K562 (cell line): ENCODE data around the gene INPP5E. TPM values are rescaled to one million over a fixed set of nuclear protein-coding genes. Genes with fewer than 3 reads are reported as not detected.

ENCODE experiments used
- ATAC-seq: fragments of 200-7000 bp; cut with Tn5 transposase; 3 replicates; pipeline ENCODE4 v1.9.1; 2020; ENCODE audit warnings: moderate library complexity
- BruUV-seq: library from RNA; stranded (reverse); fragments of 400-500 nt; replicated peaks from 2 replicates; lab custom pipeline; 2021; lab: Mats Ljungman, UMichigan
- CTCF ChIA-PET: fragments of 300-600 bp; formaldehyde crosslinking; extraction: SDS; loops from one replicate; lab custom pipeline; 2021; ENCODE audit warnings: low intra/inter-chr PET ratio; lab: Yijun Ruan, JAX
- POLR2A ChIA-PET: fragments of 300-600, 350-650 bp; sonication (Branson Sonifier 250); formaldehyde crosslinking; extraction: SDS; loops from one replicate; lab custom pipeline; 2021; ENCODE audit warnings: antibody characterized with exemption, inconsistent platforms; lab: Yijun Ruan, JAX
- DNase-seq, 4 experiments: peaks; one replicate each; pipeline versions ENCODE4 v3.0.0 to v3.0.0-alpha.2; 2011 to 2018; ENCODE audit warnings: low spot score in 3 of 4, mixed read lengths in 3 of 4; ENCODE audit errors: extremely low read depth in 1 of 4
- FAIRE-seq: peaks from 2 replicates; lab custom pipeline; 2011; peaks lifted over from hg19 to GRCh38; lab: Jason Lieb, UNC
- H2AFZ ChIP-seq: 2 replicates; pipeline ENCODE4 v1.6.0; 2011; ENCODE audit warnings: low read depth, low read length, control low read depth, inconsistent platforms
- H3K27ac ChIP-seq: fragments of 200-600 bp; 3 replicates; pipeline ENCODE4 v1.8.0; 2011; ENCODE audit warnings: low read depth, mild to moderate bottlenecking, control low read depth, inconsistent platforms, low read length, moderate library complexity, mixed read lengths; ENCODE audit errors: extremely low read depth
- H3K27me3 ChIP-seq, 2 experiments: fragments of 300-600 bp in 1 of 2; 2 replicates in 1 of 2; 3 replicates in 1 of 2; pipeline versions ENCODE4 v1.6.0 to v1.8.0; 2011; ENCODE audit warnings: inconsistent platforms in 2 of 2, low read length in 2 of 2, mild to moderate bottlenecking in 1 of 2, mixed read lengths in 1 of 2, moderate library complexity in 1 of 2; ENCODE audit not compliant: control insufficient read depth in 2 of 2, insufficient read depth in 2 of 2
- H3K36me3 ChIP-seq: fragments of 300-600 bp; 3 replicates; pipeline ENCODE4 v1.8.0; 2011; ENCODE audit warnings: mild to moderate bottlenecking, low read length, inconsistent platforms; ENCODE audit not compliant: control insufficient read depth, insufficient read depth
- H3K4me1 ChIP-seq, 2 experiments: fragments of 200-600 bp in 1 of 2; replicated peaks in 1 of 2; 2 replicates in 1 of 2; 3 replicates in 1 of 2; pipeline versions ENCODE4 v1.5.1 to v1.8.0; 2011; ENCODE audit warnings: inconsistent platforms in 2 of 2, low read length in 2 of 2, mild to moderate bottlenecking in 1 of 2, mixed read lengths in 1 of 2, moderate library complexity in 1 of 2; ENCODE audit not compliant: control insufficient read depth in 2 of 2, insufficient read depth in 2 of 2
- H3K4me2 ChIP-seq: 2 replicates; pipeline ENCODE4 v1.6.1; 2011; ENCODE audit warnings: low read length, control low read depth, inconsistent platforms, mixed read lengths; ENCODE audit not compliant: insufficient read depth
- H3K4me3 ChIP-seq: fragments of 200-600 bp; sonication (generic), shearing (Covaris generic); 2 replicates; pipeline ENCODE4 v1.5.1; 2016; ENCODE audit warnings: control low read depth, inconsistent platforms
- H3K79me2 ChIP-seq: fragments of 200-600 bp; 3 replicates; pipeline ENCODE4 v1.8.0; 2011; ENCODE audit warnings: low read length, inconsistent platforms; ENCODE audit not compliant: control insufficient read depth, insufficient read depth
- H3K9ac ChIP-seq, 2 experiments: 2 replicates each; pipeline versions ENCODE4 v1.6.0 to v1.6.1; 2011; ENCODE audit warnings: low read depth in 2 of 2, low read length in 2 of 2, control low read depth in 1 of 2, inconsistent platforms in 1 of 2, mild to moderate bottlenecking in 1 of 2, mixed read lengths in 1 of 2; ENCODE audit not compliant: insufficient read depth in 1 of 2
- H3K9me1 ChIP-seq: one replicate; pipeline ENCODE4 v1.6.0; 2011; ENCODE audit warnings: inconsistent platforms, mild to moderate bottlenecking, low read length, moderate library complexity; ENCODE audit not compliant: control insufficient read depth, insufficient read depth
- H3K9me3 ChIP-seq: replicated peaks from 2 replicates; pipeline ENCODE4 v1.5.1; 2011; ENCODE audit warnings: low read depth, low read length, inconsistent platforms; ENCODE audit not compliant: control insufficient read depth, insufficient read depth
- H4K20me1 ChIP-seq: replicated peaks from 2 replicates; pipeline ENCODE4 v1.6.1; 2011; ENCODE audit warnings: low read length, inconsistent platforms, mixed read lengths; ENCODE audit not compliant: control insufficient read depth, insufficient read depth
- ARID2 ChIP-seq: fragments of 450-650 bp; IDR thresholded peaks from 2 replicates; pipeline ENCODE4 v1.6.1; 2017; ENCODE audit warnings: antibody characterized with exemption, mild to moderate bottlenecking
- CBX2 ChIP-seq: fragments of 200-600 bp; sonication (generic); IDR thresholded peaks from one replicate; pipeline ENCODE4 v1.6.1; 2012; ENCODE audit warnings: mild to moderate bottlenecking, low read length, inconsistent platforms; ENCODE audit not compliant: insufficient read depth, poor library complexity, severe bottlenecking
- CTCF ChIP-seq, 3 experiments: IDR thresholded peaks in 2 of 3; conservative IDR thresholded peaks in 1 of 3; 2 replicates each; pipeline ENCODE4 v1.5.1; 2011 to 2012; ENCODE audit warnings: low read length in 3 of 3, mild to moderate bottlenecking in 3 of 3, control low read depth in 2 of 3, improper control_type of control experiment in 1 of 3, inconsistent platforms in 1 of 3, low read depth in 1 of 3, mixed read lengths in 1 of 3, moderate library complexity in 1 of 3; ENCODE audit not compliant: insufficient read depth in 2 of 3
- EZH2 ChIP-seq: IDR thresholded peaks from 2 replicates; pipeline ENCODE4 v1.6.1; 2012; ENCODE audit warnings: low read depth, mild to moderate bottlenecking, inconsistent platforms, low read length, borderline replicate concordance
- GATAD2B ChIP-seq: fragments of 450-650 bp; IDR thresholded peaks from 2 replicates; pipeline ENCODE4 v1.6.1; 2017; ENCODE audit warnings: mild to moderate bottlenecking, borderline replicate concordance
- HDGF ChIP-seq: fragments of 450-650 bp; IDR thresholded peaks from 2 replicates; pipeline ENCODE4 v1.6.1; 2016
- HMG20B ChIP-seq: fragments of 250-450 bp; sonication (Bioruptor Pico); IDR thresholded peaks from 2 replicates; pipeline ENCODE4 v1.5.0; 2021; ENCODE audit warnings: mild to moderate bottlenecking
- KLF1 ChIP-seq: fragments of 450-650 bp; IDR thresholded peaks from 2 replicates; pipeline ENCODE4 v1.6.1; 2016; ENCODE audit warnings: missing genetic modification characterization, missing compliant biosample characterization
- MAX ChIP-seq: sonication (generic); formaldehyde crosslinking; IDR thresholded peaks from 2 replicates; pipeline ENCODE4 v1.9.0; 2022; ENCODE audit warnings: mild to moderate bottlenecking, missing genetic modification reagents
- MCM3 ChIP-seq: fragments of 450-650 bp; IDR thresholded peaks from 2 replicates; pipeline ENCODE4 v1.6.1; 2016
- MEF2A ChIP-seq: IDR thresholded peaks from 2 replicates; pipeline ENCODE4 v1.6.1; 2011; ENCODE audit warnings: low read depth, mild to moderate bottlenecking, low read length, moderate library complexity; ENCODE audit not compliant: control insufficient read depth
- NR2C1 ChIP-seq, 2 experiments: fragments of 450-650 bp; IDR thresholded peaks; 2 replicates each; pipeline ENCODE4 v1.6.1; 2017; ENCODE audit warnings: mild to moderate bottlenecking in 2 of 2, antibody characterized with exemption in 1 of 2, inconsistent platforms in 1 of 2, missing compliant biosample characterization in 1 of 2, missing genetic modification characterization in 1 of 2
- RBM39 ChIP-seq: fragments of 200-400 bp; formaldehyde crosslinking; optimal IDR thresholded peaks from 2 replicates; pipeline ENCODE3; 2018; ENCODE audit warnings: low read depth, low read length
- RUNX1 ChIP-seq: sonication (generic); IDR thresholded peaks from 2 replicates; pipeline ENCODE4 v1.6.1; 2016; ENCODE audit warnings: antibody characterized with exemption, low read depth
- STAG1 ChIP-seq: sonication (generic); formaldehyde crosslinking; IDR thresholded peaks from 2 replicates; pipeline ENCODE4 v1.5.0; 2020; ENCODE audit warnings: missing genetic modification reagents, borderline replicate concordance
- TAF15 ChIP-seq: fragments of 200-400 bp; formaldehyde crosslinking; IDR thresholded peaks from 2 replicates; pipeline ENCODE4 v1.6.1; 2017; ENCODE audit warnings: mild to moderate bottlenecking, low read depth, low read length, moderate library complexity
- ZNF140 ChIP-seq: fragments of 250-450 bp; sonication (Bioruptor Pico); IDR thresholded peaks from 2 replicates; pipeline ENCODE4 v1.8.0; 2021; ENCODE audit warnings: moderate library complexity, mild to moderate bottlenecking, inconsistent platforms
- ZNF3 ChIP-seq: fragments of 250-450 bp; sonication (Bioruptor Pico); IDR thresholded peaks from 2 replicates; pipeline ENCODE4 v1.5.0; 2021; ENCODE audit warnings: mild to moderate bottlenecking, moderate library complexity
- ZNF347 ChIP-seq: fragments of 450-650 bp; formaldehyde crosslinking; IDR thresholded peaks from 2 replicates; pipeline ENCODE4 v1.4.0; 2020; ENCODE audit warnings: low read depth, mild to moderate bottlenecking, moderate library complexity
- ZZZ3 ChIP-seq: fragments of 450-650 bp; IDR thresholded peaks from 2 replicates; pipeline ENCODE4 v1.6.1; 2016; ENCODE audit warnings: antibody characterized with exemption, mild to moderate bottlenecking, moderate library complexity
- WGBS: fragments of 100-300 bp; shearing (Covaris generic); methylation state at CpG from one replicate; pipeline ENCODE4 v1.1.6; 2016; ENCODE audit warnings: low coverage, mixed read lengths; ENCODE audit not compliant: insufficient coverage; ENCODE audit errors: missing lambda C conversion rate; 5-methylcytosine and 5-hydroxymethylcytosine counted together
- in situ Hi-C: fragments of 300-500 bp; cut with MboI; formaldehyde crosslinking; loops from 4 replicates; pipeline ENCODE4 v1.15.0; 2018; ENCODE audit warnings: inconsistent platforms, mixed read lengths
- intact Hi-C: fragments of 100-400 bp; cut with micrococcal nuclease; formaldehyde crosslinking; loops from 2 replicates; pipeline ENCODE4 v1.14.2; 2022
- polyA plus RNA-seq, 8 experiments: library from polyadenylated mRNA; depleted of rRNA in 4 of 8; stranded (reverse) in 5 of 8; unstranded in 3 of 8; fragments of >200 nt; fragmentation: Nextera tagmentation in 2 of 8; fragmentation: Illumina TruSeq in 1 of 8; extraction: Ambion mirVana in 2 of 8; extraction: Trizol in 1 of 8; gene quantifications; 2 replicates each; pipeline versions ENCODE4 v1.2.1 to v1.2.3, GENCODE V29; 2011 to 2014; ENCODE audit warnings: inconsistent platforms in 1 of 8, missing spikeins in 1 of 8
- total RNA-seq, 7 experiments: library from RNA; depleted of rRNA in 6 of 7; stranded (reverse); fragments of >200 nt in 6 of 7; fragmentation: Illumina TruSeq in 2 of 7; extraction: Trizol in 2 of 7; gene quantifications; 2 replicates each; pipeline versions ENCODE4 v1.2.1 to v1.2.3, GENCODE V29; 2011 to 2021; ENCODE audit warnings: low replicate concordance in 1 of 7

INPP5E gene
- total and polyA plus RNA-seq, 9 of the 15 experiments (the other 6 are each of a cell fraction or from before 2014, with no cell fraction given), result 0.38 to 17.4 (median 4.9) TPM

- TF ChIP-seq CTCF (IDR thresholded peaks at IDR 0.05 in 2 of 3, conservative IDR thresholded peaks at IDR 0.05 in 1 of 3; ENCODE audit: insufficient read depth in 2 of 3, low read depth in 1 of 3, low read length in 3 of 3) (no peak), MEF2A (no peak), ARID2 (no peak), RUNX1 (no peak), CBX2 (no peak)
These were observed 47.4 kb upstream of the INPP5E start (continued) for GRCh38 chr9:136486823-136487620.

- Histone ChIP-seq H3K27me3 (peaks cover 0 to 31% of the 10 kb centered on the region in 2 experiments; a peak in 3 of 5 replicates), H4K20me1 (peaks cover 22% of the 10 kb centered on the region), H3K36me3 (no peaks in the 10 kb centered on the region; the same call in 2 of the 3 replicates), H3K9me3 (no peaks in the 10 kb centered on the region), H3K27ac (no peak overlapping the region), H3K4me3 (no peak overlapping the region), H3K4me1 (peaks cover 14 to 40% of the 10 kb centered on the region in 2 experiments), H3K9ac (no peak overlapping the region), H3K4me2 (no peak overlapping the region), H3K79me2 (peaks cover 18% of the 10 kb centered on the region), H3K9me1 (no peaks in the 10 kb centered on the region), H2AFZ (no peak overlapping the region)
- intact Hi-C loops, result loop anchor here (5.0 kb wide), 1 partner anchor 206 kb away; no protein-coding TSS in a partner anchor
- no TSS peak for BruUV-seq
- no peak for DNase-seq
- ChIA-PET CTCF (interaction anchor here (1.9 to 7.1 kb wide), 3 partner anchors 139 to 208 kb away, joined by 4 to 154 read pairs (median 11); no protein-coding TSS in a partner anchor), POLR2A (interaction anchor here (0.6 to 2.4 kb wide), 3 partner anchors 142 to 242 kb away, joined by 3 to 9 read pairs (median 4); no protein-coding TSS in a partner anchor)
- no peak for ATAC-seq
- in situ Hi-C loops, result no loop called here
- FAIRE-seq, result no peak
- WGBS, result 57% methylated on average over 7 of the region's 7 CpGs
- TF ChIP-seq GATAD2B (no peak), KLF1 (tag) (no peak), ZZZ3 (no peak), HDGF (no peak), MCM3 (no peak), ZNF3 (CRISPR knock-in tag) (no peak), EZH2 (no peak), NR2C1 (IDR thresholded peaks at IDR 0.05) (no peak), NR2C1 (tag; IDR thresholded peaks at IDR 0.05) (no peak), ZNF140 (no peak), RBM39 (no peak), ZNF347 (CRISPR knock-in tag) (no peak), HMG20B (CRISPR knock-in tag) (no peak), MAX (CRISPR knock-in tag) (no peak), CBX2 (no peak), STAG1 (CRISPR knock-in tag) (no peak), TAF15 (no peak)
These were observed 46.5 kb upstream of the INPP5E start for GRCh38 chr9:136486131-136486530.
